ENCODE results near the gene SLC7A10.

The SLC7A10 gene

GRCh38 chr19:33207040-33207620 lies 18.5 kb downstream of the SLC7A10 start:
- Histone ChIP-seq H3K4me3 (ENCODE audit: low read length in 2 of 2) (no peak overlapping the region), H3K27me3 (ENCODE audit: control insufficient read depth in 1 of 2, insufficient read depth in 2 of 2, low read length in 2 of 2) (no peaks in the 10 kb centered on the region), H3K36me3 (ENCODE audit: control insufficient read depth in 2 of 2, insufficient read depth in 2 of 2, low read length in 2 of 2) (peaks cover 6 to 18% of the 10 kb centered on the region in 2 donors), H3K9me3 (ENCODE audit: control insufficient read depth in 2 of 2, low read length in 2 of 2) (no peaks in the 10 kb centered on the region), H3K4me1 (ENCODE audit: control insufficient read depth, insufficient read depth, low read length) (no peaks in the 10 kb centered on the region), H3K27ac (ENCODE audit: low read length) (no peak overlapping the region), H3K9ac (ENCODE audit: low read length in 2 of 2) (no peak overlapping the region)

DNA sequence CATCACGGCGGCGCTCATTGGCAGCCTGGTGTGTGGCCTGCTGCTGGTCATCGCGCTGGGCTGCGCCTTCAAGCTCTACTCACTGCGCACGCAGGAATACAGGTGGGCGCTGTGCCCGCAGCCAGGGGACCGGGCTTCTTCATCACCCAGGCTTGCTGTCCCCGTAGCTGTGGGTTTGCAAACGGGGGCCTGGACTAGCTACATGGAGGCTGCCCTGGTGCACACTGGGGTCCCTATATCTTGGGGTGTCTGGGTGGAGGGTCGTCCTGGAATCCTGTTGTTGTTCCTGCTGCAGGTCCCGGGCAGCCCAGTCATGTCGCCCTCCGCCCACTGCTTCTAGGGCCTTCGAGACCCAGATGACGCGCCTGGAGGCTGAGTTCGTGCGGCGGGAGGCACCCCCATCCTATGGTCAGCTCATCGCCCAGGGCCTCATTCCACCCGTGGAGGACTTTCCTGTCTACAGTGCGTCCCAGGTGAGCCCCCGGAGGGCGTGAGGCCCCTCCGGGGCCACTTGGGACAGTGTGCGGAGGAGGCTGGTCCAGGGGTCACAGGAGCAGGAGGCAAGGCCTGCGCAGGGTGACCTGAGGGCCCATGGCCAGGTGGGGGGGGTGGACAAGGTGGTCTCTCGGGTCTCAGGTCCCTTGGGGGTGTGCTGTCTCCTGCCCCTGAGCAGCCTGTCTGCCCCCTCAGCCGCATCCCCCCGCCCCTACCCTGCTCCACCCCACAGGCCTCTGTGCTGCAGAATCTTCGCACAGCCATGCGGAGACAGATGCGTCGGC lies 19.2 kb downstream of the SLC7A10 start:
- Histone ChIP-seq H3K9me3 (ENCODE audit: control insufficient read depth in 2 of 2, low read length in 2 of 2) (no peaks in the 10 kb centered on the region), H3K4me3 (ENCODE audit: low read length in 2 of 2) (no peak overlapping the region), H3K27ac (ENCODE audit: low read length) (no peak overlapping the region), H3K9ac (ENCODE audit: low read length in 2 of 2) (no peak overlapping the region), H3K4me1 (ENCODE audit: control insufficient read depth, insufficient read depth, low read length) (no peaks in the 10 kb centered on the region), H3K36me3 (ENCODE audit: control insufficient read depth in 2 of 2, insufficient read depth in 2 of 2, low read length in 2 of 2) (peaks cover 6 to 21% of the 10 kb centered on the region in 2 donors), H3K27me3 (ENCODE audit: control insufficient read depth in 1 of 2, insufficient read depth in 2 of 2, low read length in 2 of 2) (no peaks in the 10 kb centered on the region)

GRCh38 chr19:33205531-33206260 lies 20.0 kb downstream of the SLC7A10 start:
- Histone ChIP-seq H3K36me3 (ENCODE audit: control insufficient read depth in 2 of 2, insufficient read depth in 2 of 2, low read length in 2 of 2) (peaks cover 6 to 21% of the 10 kb centered on the region in 2 donors), H3K27me3 (ENCODE audit: control insufficient read depth in 1 of 2, insufficient read depth in 2 of 2, low read length in 2 of 2) (no peaks in the 10 kb centered on the region), H3K4me1 (ENCODE audit: control insufficient read depth, insufficient read depth, low read length) (no peaks in the 10 kb centered on the region), H3K27ac (ENCODE audit: low read length) (no peak overlapping the region), H3K4me3 (ENCODE audit: low read length in 2 of 2) (no peak overlapping the region), H3K9me3 (ENCODE audit: control insufficient read depth in 2 of 2, low read length in 2 of 2) (no peaks in the 10 kb centered on the region), H3K9ac (ENCODE audit: low read length in 2 of 2) (no peak overlapping the region)

- Histone ChIP-seq H3K36me3 (ENCODE audit: control insufficient read depth in 2 of 2, insufficient read depth in 2 of 2, low read length in 2 of 2) (peaks cover 6 to 21% of the 10 kb centered on the region in 2 donors), H3K4me3 (ENCODE audit: low read length in 2 of 2) (no peak overlapping the region), H3K27me3 (ENCODE audit: control insufficient read depth in 1 of 2, insufficient read depth in 2 of 2, low read length in 2 of 2) (no peaks in the 10 kb centered on the region), H3K4me1 (ENCODE audit: control insufficient read depth, insufficient read depth, low read length) (no peaks in the 10 kb centered on the region), H3K9ac (ENCODE audit: low read length in 2 of 2) (no peak overlapping the region), H3K27ac (ENCODE audit: low read length) (no peak overlapping the region), H3K9me3 (ENCODE audit: control insufficient read depth in 2 of 2, low read length in 2 of 2) (no peaks in the 10 kb centered on the region)
Observed at GRCh38 chr19:33205110-33205509, 20.5 kb downstream of the SLC7A10 start.

DNA sequence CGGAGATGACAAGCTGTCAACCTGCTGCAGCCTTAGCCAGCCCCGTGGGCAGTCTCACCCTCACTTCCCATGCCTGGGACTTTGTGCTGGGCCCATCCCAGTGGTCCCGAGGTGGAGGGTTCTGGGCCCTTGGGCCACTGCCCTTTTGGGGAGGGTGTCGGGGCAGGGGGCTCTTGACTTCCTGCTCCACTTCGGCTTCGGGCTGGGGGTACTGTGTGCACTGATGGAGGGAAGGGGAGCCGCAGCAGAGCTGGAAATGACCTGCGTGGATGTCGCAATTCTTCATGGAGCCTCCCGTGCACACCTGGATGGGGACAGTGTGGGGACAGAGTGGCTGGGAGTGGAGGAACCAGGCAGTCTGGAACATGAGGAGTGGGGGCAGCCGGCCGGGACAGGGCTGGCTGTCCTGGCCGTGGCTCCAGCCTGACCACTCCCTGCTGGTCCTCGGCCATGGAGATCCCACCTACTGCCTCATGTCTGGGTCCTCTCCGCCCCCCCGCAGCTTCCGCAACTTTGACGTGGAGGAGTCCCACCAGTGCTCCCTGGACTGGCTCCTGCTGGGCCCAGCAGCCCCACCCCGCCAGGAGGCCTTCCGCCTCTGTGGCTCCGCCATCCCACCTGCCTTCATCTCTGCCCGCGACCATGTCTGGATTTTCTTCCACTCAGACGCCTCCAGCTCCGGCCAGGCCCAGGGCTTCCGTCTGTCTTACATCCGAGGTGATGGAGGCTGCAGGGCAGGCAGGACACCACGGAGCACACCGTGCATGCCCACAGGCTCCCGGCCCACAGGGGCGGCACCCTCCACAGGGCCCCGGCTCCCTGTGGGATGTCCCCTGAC lies 21.3 kb downstream of the SLC7A10 start:
- H3K9ac ChIP-seq (ENCODE audit: low read length in 2 of 2) = no peak overlapping the region
- H3K27me3 ChIP-seq (ENCODE audit: control insufficient read depth in 1 of 2, insufficient read depth in 2 of 2, low read length in 2 of 2) = no peaks in the 10 kb centered on the region
- no peak overlapping the region for H3K27ac ChIP-seq (ENCODE audit: low read length)
- no peaks in the 10 kb centered on the region for H3K4me1 ChIP-seq (ENCODE audit: control insufficient read depth, insufficient read depth, low read length)
- no peak overlapping the region for H3K4me3 ChIP-seq (ENCODE audit: low read length in 2 of 2)
- peaks cover 6 to 21% of the 10 kb centered on the region in 2 donors for H3K36me3 ChIP-seq (ENCODE audit: control insufficient read depth in 2 of 2, insufficient read depth in 2 of 2, low read length in 2 of 2)
- no peaks in the 10 kb centered on the region for H3K9me3 ChIP-seq (ENCODE audit: control insufficient read depth in 2 of 2, low read length in 2 of 2)

DNA sequence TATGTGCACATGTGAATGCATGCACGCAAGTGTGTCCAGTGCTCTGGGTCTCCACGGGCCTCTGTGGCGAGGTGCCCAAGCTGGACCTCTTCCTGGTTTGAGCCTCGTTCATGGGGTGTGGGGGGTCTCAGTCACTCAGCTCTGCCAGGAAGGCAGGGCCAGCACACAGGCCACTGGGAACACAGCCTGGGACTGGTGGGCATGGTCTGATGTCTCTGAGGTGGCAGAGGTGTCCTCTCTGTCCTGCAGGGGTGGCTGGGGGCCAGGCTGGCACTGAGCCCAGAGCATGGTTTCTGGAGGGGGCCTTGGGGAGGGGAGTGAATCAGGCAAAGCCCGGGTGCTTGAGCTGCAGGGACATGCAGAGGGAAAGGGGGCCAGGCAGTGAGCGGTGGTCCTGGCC lies 22.1 kb downstream of the SLC7A10 start:
- H3K27ac ChIP-seq (ENCODE audit: low read length) = no peak overlapping the region
- H3K9ac ChIP-seq (ENCODE audit: low read length in 2 of 2) = no peak overlapping the region
- peaks cover 6 to 23% of the 10 kb centered on the region in 2 donors for H3K36me3 ChIP-seq (ENCODE audit: control insufficient read depth in 2 of 2, insufficient read depth in 2 of 2, low read length in 2 of 2)
- no peaks in the 10 kb centered on the region for H3K9me3 ChIP-seq (ENCODE audit: control insufficient read depth in 2 of 2, low read length in 2 of 2)
- no peaks in the 10 kb centered on the region for H3K4me1 ChIP-seq (ENCODE audit: control insufficient read depth, insufficient read depth, low read length)
- no peak overlapping the region for H3K4me3 ChIP-seq (ENCODE audit: low read length in 2 of 2)
- H3K27me3 ChIP-seq (ENCODE audit: control insufficient read depth in 1 of 2, insufficient read depth in 2 of 2, low read length in 2 of 2) = no peaks in the 10 kb centered on the region

DNA sequence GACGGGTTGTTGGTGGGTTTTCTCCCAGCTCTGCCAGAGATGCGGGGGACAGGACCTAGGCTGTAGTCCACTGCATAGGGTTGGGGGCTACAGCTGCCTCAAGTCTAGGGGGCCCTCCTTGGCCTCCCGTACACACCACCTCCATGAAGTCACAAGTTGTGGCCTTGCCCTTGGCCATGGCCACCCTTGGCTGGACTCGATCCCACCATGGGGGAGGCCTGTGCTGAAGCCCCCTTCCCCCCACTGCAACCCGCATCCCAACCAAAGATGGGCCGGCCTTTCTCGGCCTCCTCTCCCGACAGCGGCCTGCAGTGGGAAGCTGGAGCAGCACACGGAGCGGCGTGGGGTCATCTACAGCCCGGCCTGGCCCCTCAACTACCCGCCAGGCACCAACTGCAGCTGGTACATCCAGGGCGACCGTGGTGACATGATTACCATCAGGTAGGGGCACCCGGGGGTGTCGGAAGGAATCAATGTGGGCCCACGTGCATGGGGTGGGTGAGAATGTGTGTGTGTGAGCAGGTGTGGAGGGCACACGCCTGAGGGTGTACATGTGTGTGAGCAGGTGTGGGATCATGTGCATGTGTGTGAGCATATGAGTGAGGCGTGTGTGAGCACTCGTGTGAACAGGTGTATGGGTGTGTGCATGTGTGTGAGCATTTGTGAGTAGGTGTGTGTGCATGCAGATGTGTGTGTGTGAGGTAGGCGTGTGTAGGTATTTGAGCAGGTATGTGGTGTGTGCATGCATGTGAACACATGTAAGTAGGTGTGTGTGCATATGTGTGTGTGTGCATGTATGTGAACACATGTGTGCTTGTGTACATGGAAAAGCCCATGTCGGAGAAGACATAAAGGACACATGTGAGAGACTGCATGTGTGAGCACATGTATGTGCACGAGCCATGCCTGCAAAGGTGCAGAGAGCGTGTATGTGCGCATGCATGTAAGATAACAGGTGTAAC lies 22.8 kb downstream of the SLC7A10 start:
- no peaks in the 10 kb centered on the region for H3K27me3 ChIP-seq (ENCODE audit: control insufficient read depth in 1 of 2, insufficient read depth in 2 of 2, low read length in 2 of 2)
- H3K27ac ChIP-seq (ENCODE audit: low read length) = no peak overlapping the region
- no peaks in the 10 kb centered on the region for H3K4me1 ChIP-seq (ENCODE audit: control insufficient read depth, insufficient read depth, low read length)
- H3K36me3 ChIP-seq (ENCODE audit: control insufficient read depth in 2 of 2, insufficient read depth in 2 of 2, low read length in 2 of 2) = peaks cover 6 to 23% of the 10 kb centered on the region in 2 donors
- no peak overlapping the region for H3K4me3 ChIP-seq (ENCODE audit: low read length in 2 of 2)
- H3K9me3 ChIP-seq (ENCODE audit: control insufficient read depth in 2 of 2, low read length in 2 of 2) = no peaks in the 10 kb centered on the region
- no peak overlapping the region for H3K9ac ChIP-seq (ENCODE audit: low read length in 2 of 2)

DNA sequence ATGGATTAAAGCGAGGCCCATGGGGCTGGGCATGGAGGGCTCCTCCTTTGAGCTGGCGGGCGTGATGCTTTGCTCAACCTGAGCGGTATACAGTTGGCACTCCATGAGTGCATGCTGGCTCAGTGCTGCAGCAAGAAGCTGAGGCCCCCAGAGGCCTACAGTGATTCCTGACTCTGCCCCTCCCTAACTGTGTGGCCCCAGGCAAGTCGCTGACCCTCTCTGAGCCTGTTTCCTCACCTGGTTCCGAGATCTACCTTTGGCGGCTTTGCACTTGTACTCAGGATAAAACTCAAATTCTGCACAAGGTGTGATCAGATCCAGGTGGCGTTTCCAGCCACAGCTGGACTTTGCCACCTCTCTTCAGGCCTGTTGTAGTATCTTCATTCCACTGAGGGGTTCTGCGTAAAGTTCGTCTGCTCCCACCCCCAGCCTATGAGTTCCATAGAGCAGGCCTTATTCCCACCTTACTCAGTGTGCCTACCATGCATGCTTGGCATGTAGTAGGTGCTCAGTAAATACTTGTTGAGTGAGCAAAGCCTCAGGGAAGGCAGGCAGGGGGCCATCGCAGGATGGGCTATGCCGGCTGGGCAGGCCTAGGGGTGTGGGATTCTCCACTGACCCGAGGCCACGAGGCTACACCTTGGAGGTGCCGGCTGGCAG lies 23.6 kb downstream of the SLC7A10 start:
- no peak overlapping the region for H3K9ac ChIP-seq (ENCODE audit: low read length in 2 of 2)
- H3K9me3 ChIP-seq (ENCODE audit: control insufficient read depth in 2 of 2, low read length in 2 of 2) = no peaks in the 10 kb centered on the region
- H3K4me1 ChIP-seq (ENCODE audit: control insufficient read depth, insufficient read depth, low read length) = no peaks in the 10 kb centered on the region
- peaks cover 7 to 23% of the 10 kb centered on the region in 2 donors for H3K36me3 ChIP-seq (ENCODE audit: control insufficient read depth in 2 of 2, insufficient read depth in 2 of 2, low read length in 2 of 2)
- no peak overlapping the region for H3K27ac ChIP-seq (ENCODE audit: low read length)
- no peaks in the 10 kb centered on the region for H3K27me3 ChIP-seq (ENCODE audit: control insufficient read depth in 1 of 2, insufficient read depth in 2 of 2, low read length in 2 of 2)
- no peak overlapping the region for H3K4me3 ChIP-seq (ENCODE audit: low read length in 2 of 2)

- Histone ChIP-seq H3K27ac (ENCODE audit: low read length) (no peak overlapping the region), H3K9ac (ENCODE audit: low read length in 2 of 2) (no peak overlapping the region), H3K27me3 (ENCODE audit: control insufficient read depth in 1 of 2, insufficient read depth in 2 of 2, low read length in 2 of 2) (no peaks in the 10 kb centered on the region), H3K36me3 (ENCODE audit: control insufficient read depth in 2 of 2, insufficient read depth in 2 of 2, low read length in 2 of 2) (peaks cover 12 to 22% of the 10 kb centered on the region in 2 donors), H3K9me3 (ENCODE audit: control insufficient read depth in 2 of 2, low read length in 2 of 2) (no peaks in the 10 kb centered on the region), H3K4me1 (ENCODE audit: control insufficient read depth, insufficient read depth, low read length) (no peaks in the 10 kb centered on the region), H3K4me3 (ENCODE audit: low read length in 2 of 2) (no peak overlapping the region)
Observed at GRCh38 chr19:33201473-33201872, 24.2 kb downstream of the SLC7A10 start.
